ENCODE measurements around the gene ARHGAP23. TPM values are rescaled to one million over a fixed set of nuclear protein-coding genes. Genes with fewer than 3 reads are reported as not detected.
"Not testable (repeated sequence)": the region's sequence is repeated elsewhere in the genome, so short reads cannot be mapped to it uniquely, and the experiment has no call there.

ARHGAP23 gene
- polyA plus RNA-seq, 1 donor (not counting 4 experiments of a cell fraction or from before 2014, with no cell fraction given): 6.1 TPM

- dilution Hi-C loops (cut with MboI; ENCODE audit: extremely low pct_ligation_motif_present, low sequenced_read_pairs): no loop called here
- no peaks in the 10 kb centered on the region for H4K20me1 ChIP-seq (ENCODE audit: control insufficient read depth, extremely low read depth, insufficient read depth, low read length)
- no peak for FAIRE-seq
Measured at GRCh38 chr17:38436386-38436785, 8.1 kb downstream of the ARHGAP23 start.

DNA sequence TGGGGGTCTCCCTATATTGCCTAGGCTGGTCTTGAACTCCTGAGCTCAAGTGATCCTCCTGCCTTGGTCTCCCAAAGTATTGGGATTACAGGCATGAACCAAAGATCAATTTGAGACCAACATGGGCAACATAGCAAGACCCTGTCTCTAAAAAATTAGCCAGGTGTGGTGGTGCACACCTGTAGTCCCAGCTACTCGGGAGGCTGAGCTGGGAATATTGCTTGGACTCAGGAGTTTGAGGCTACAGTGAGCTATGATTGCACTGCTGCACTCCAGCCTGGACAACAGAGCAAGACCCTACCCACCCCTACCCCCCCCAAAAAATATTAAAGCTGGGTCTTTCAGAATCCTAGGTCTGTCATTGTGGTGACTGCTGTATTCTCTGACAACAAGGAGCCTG is 9.0 kb downstream of the ARHGAP23 start:
- H3K27ac ChIP-seq (ENCODE audit: control insufficient read depth, insufficient read depth, low read length); H3K4me1 ChIP-seq (ENCODE audit: control insufficient read depth, extremely low read depth, insufficient read depth, low read length); H3K9me3 ChIP-seq (ENCODE audit: control insufficient read depth, low read depth, low read length); H3K9ac ChIP-seq (ENCODE audit: control insufficient read depth, extremely low read depth, insufficient read depth, low read length); H3K27me3 ChIP-seq (ENCODE audit: control insufficient read depth, extremely low read depth, insufficient read depth, low read length); FAIRE-seq; H3K4me3 ChIP-seq (ENCODE audit: control insufficient read depth in 2 of 3, extremely low read depth in 1 of 3, insufficient read depth in 2 of 3, low read depth in 1 of 3, low read length in 3 of 3); H4K20me1 ChIP-seq (ENCODE audit: control insufficient read depth, extremely low read depth, insufficient read depth, low read length); DNase-seq (ENCODE audit: low read depth, low spot score); H3K4me2 ChIP-seq (ENCODE audit: control insufficient read depth, extremely low read depth, insufficient read depth, low read depth, low read length); H3K36me3 ChIP-seq (ENCODE audit: control insufficient read depth in 2 of 2, extremely low read depth in 1 of 2, insufficient read depth in 2 of 2, low read length in 2 of 2); H2AFZ ChIP-seq (ENCODE audit: control insufficient read depth, low read length); H3K9me1 ChIP-seq (ENCODE audit: control insufficient read depth, extremely low read depth, insufficient read depth, low read length); H3K79me2 ChIP-seq (ENCODE audit: control insufficient read depth, insufficient read depth, low read length); dilution Hi-C loops (cut with MboI; ENCODE audit: extremely low pct_ligation_motif_present, low sequenced_read_pairs): not testable (repeated sequence)

More at GRCh38 chr17:38436386-38436785, 8.1 kb downstream of the ARHGAP23 start:
- Histone ChIP-seq H3K9ac (ENCODE audit: control insufficient read depth, extremely low read depth, insufficient read depth, low read length) (no peak overlapping the region), H3K36me3 (ENCODE audit: control insufficient read depth in 2 of 2, extremely low read depth in 1 of 2, insufficient read depth in 2 of 2, low read length in 2 of 2) (no peaks in the 10 kb centered on the region), H3K9me1 (ENCODE audit: control insufficient read depth, extremely low read depth, insufficient read depth, low read length) (no peaks in the 10 kb centered on the region), H3K27ac (ENCODE audit: control insufficient read depth, insufficient read depth, low read length) (no peak overlapping the region), H3K4me1 (ENCODE audit: control insufficient read depth, extremely low read depth, insufficient read depth, low read length) (no peaks in the 10 kb centered on the region), H3K9me3 (ENCODE audit: control insufficient read depth, low read depth, low read length) (no peaks in the 10 kb centered on the region), H3K27me3 (ENCODE audit: control insufficient read depth, extremely low read depth, insufficient read depth, low read length) (no peaks in the 10 kb centered on the region), H2AFZ (ENCODE audit: control insufficient read depth, low read length) (no peak overlapping the region), H3K79me2 (ENCODE audit: control insufficient read depth, insufficient read depth, low read length) (no peaks in the 10 kb centered on the region), H3K4me3 (ENCODE audit: control insufficient read depth in 2 of 3, extremely low read depth in 1 of 3, insufficient read depth in 2 of 3, low read depth in 1 of 3, low read length in 3 of 3) (no peak overlapping the region), H3K4me2 (ENCODE audit: control insufficient read depth, extremely low read depth, insufficient read depth, low read depth, low read length) (no peak overlapping the region)
- TF ChIP-seq EZH2 (IDR thresholded peaks at IDR 0.05; ENCODE audit: low read length): no peak
- TF ChIP-seq, protein P1, sequence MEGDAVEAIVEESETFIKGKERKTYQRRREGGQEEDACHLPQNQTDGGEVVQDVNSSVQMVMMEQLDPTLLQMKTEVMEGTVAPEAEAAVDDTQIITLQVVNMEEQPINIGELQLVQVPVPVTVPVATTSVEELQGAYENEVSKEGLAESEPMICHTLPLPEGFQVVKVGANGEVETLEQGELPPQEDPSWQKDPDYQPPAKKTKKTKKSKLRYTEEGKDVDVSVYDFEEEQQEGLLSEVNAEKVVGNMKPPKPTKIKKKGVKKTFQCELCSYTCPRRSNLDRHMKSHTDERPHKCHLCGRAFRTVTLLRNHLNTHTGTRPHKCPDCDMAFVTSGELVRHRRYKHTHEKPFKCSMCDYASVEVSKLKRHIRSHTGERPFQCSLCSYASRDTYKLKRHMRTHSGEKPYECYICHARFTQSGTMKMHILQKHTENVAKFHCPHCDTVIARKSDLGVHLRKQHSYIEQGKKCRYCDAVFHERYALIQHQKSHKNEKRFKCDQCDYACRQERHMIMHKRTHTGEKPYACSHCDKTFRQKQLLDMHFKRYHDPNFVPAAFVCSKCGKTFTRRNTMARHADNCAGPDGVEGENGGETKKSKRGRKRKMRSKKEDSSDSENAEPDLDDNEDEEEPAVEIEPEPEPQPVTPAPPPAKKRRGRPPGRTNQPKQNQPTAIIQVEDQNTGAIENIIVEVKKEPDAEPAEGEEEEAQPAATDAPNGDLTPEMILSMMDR (optimal IDR thresholded peaks at IDR 0.05 in 1 of 3, IDR thresholded peaks at IDR 0.05 in 1 of 3, conservative IDR thresholded peaks at IDR 0.05 in 1 of 3; ENCODE audit: extremely low read depth in 1 of 3, insufficient read depth in 2 of 3, low read length in 3 of 3): no peak
- no peak for DNase-seq (ENCODE audit: low read depth, low spot score)

GRCh38 chr17:38439436-38439835 is 11.2 kb downstream of the ARHGAP23 start:
- Histone ChIP-seq H3K4me3 (ENCODE audit: control insufficient read depth in 2 of 3, extremely low read depth in 1 of 3, insufficient read depth in 2 of 3, low read depth in 1 of 3, low read length in 3 of 3) (no peak overlapping the region), H3K4me1 (ENCODE audit: control insufficient read depth, extremely low read depth, insufficient read depth, low read length) (peaks cover 7% of the 10 kb centered on the region), H3K4me2 (ENCODE audit: control insufficient read depth, extremely low read depth, insufficient read depth, low read depth, low read length) (no peak overlapping the region), H3K9me1 (ENCODE audit: control insufficient read depth, extremely low read depth, insufficient read depth, low read length) (no peaks in the 10 kb centered on the region), H3K27me3 (ENCODE audit: control insufficient read depth, extremely low read depth, insufficient read depth, low read length) (no peaks in the 10 kb centered on the region), H3K79me2 (ENCODE audit: control insufficient read depth, insufficient read depth, low read length) (no peaks in the 10 kb centered on the region), H3K9me3 (ENCODE audit: control insufficient read depth, low read depth, low read length) (no peaks in the 10 kb centered on the region), H4K20me1 (ENCODE audit: control insufficient read depth, extremely low read depth, insufficient read depth, low read length) (peaks cover 3% of the 10 kb centered on the region), H3K36me3 (ENCODE audit: control insufficient read depth in 2 of 2, extremely low read depth in 1 of 2, insufficient read depth in 2 of 2, low read length in 2 of 2) (no peaks in the 10 kb centered on the region), H3K9ac (ENCODE audit: control insufficient read depth, extremely low read depth, insufficient read depth, low read length) (no peak overlapping the region), H3K27ac (ENCODE audit: control insufficient read depth, insufficient read depth, low read length) (no peak overlapping the region), H2AFZ (ENCODE audit: control insufficient read depth, low read length) (no peak overlapping the region)
- DNase-seq (ENCODE audit: low read depth, low spot score) (no peak), FAIRE-seq (no peak)
- TF ChIP-seq, protein P1 (optimal IDR thresholded peaks at IDR 0.05 in 1 of 3, IDR thresholded peaks at IDR 0.05 in 1 of 3, conservative IDR thresholded peaks at IDR 0.05 in 1 of 3; ENCODE audit: extremely low read depth in 1 of 3, insufficient read depth in 2 of 3, low read length in 3 of 3): no peak
- TF ChIP-seq EZH2 (IDR thresholded peaks at IDR 0.05; ENCODE audit: low read length): no peak
- dilution Hi-C loops (cut with MboI; ENCODE audit: extremely low pct_ligation_motif_present, low sequenced_read_pairs): no loop called here

All from keratinocyte (primary cell).